Ectodermal cell (in vitro differentiated cells): Measurements from ENCODE around the gene TBC1D3K. TPM values are rescaled to one million over a fixed set of nuclear protein-coding genes. Genes with fewer than 3 reads are reported as not detected.
"Not testable (repeated sequence)": the region's sequence is repeated elsewhere in the genome, so short reads cannot be mapped to it uniquely, and the experiment has no call there.

Experiments
- H3K27ac ChIP-seq: 2 replicates; pipeline ENCODE4 v1.7.0; 2013; ENCODE audit warnings: mild to moderate bottlenecking, low read depth, low read length; ENCODE audit not compliant: insufficient read depth, poor library complexity, severe bottlenecking
- H3K27me3 ChIP-seq: 2 replicates; pipeline ENCODE4 v1.7.0; 2013; ENCODE audit warnings: mild to moderate bottlenecking, low read length; ENCODE audit not compliant: insufficient read depth, control insufficient read depth, poor library complexity, severe bottlenecking
- H3K36me3 ChIP-seq: one replicate; pipeline ENCODE4 v1.7.0; 2013; ENCODE audit warnings: low read length; ENCODE audit not compliant: control insufficient read depth, insufficient read depth
- H3K4me1 ChIP-seq: one replicate; pipeline ENCODE4 v1.7.0; 2013; ENCODE audit warnings: low read length; ENCODE audit not compliant: control insufficient read depth, insufficient read depth
- H3K4me3 ChIP-seq: 2 replicates; pipeline ENCODE4 v1.7.0; 2013; ENCODE audit warnings: low read depth, low read length, control low read depth; ENCODE audit not compliant: insufficient read depth
- H3K9me3 ChIP-seq: 2 replicates; pipeline ENCODE4 v1.7.0; 2013; ENCODE audit warnings: mild to moderate bottlenecking, low read length, moderate library complexity; ENCODE audit not compliant: control insufficient read depth
- WGBS, 2 experiments: methylation state at CpG; one replicate each; pipeline ENCODE4 v1.1.7; 2013; ENCODE audit warnings: missing lambda C conversion rate in 2 of 2; 5-methylcytosine and 5-hydroxymethylcytosine counted together
- polyA plus RNA-seq, 4 experiments: library from polyadenylated mRNA; stranded (reverse); fragments of 50-300 nt; gene quantifications; one replicate each; pipeline ENCODE4 v1.2.3, GENCODE V29; 2013

The TBC1D3K gene
- polyA plus RNA-seq (2013, experiment 1 of 4): not detected
- polyA plus RNA-seq (2013, experiment 2 of 4): not detected
- polyA plus RNA-seq (2013, experiment 3 of 4): not detected
- polyA plus RNA-seq (2013, experiment 4 of 4): not detected

- H3K27me3 ChIP-seq, H3K9me3 ChIP-seq, H3K4me3 ChIP-seq, H3K27ac ChIP-seq, H3K36me3 ChIP-seq, H3K4me1 ChIP-seq: not testable (repeated sequence)
- WGBS, 2 experiments: no CpG with 5 or more reads among the region's 10 CpGs
Observed at GRCh38 chr17:37924115-37924514, at the start of gene TBC1D3K. TBC1D3K (plus strand) TSS chr17:37924415; CDS start chr17:37926000, 1,585 bp downstream.

DNA sequence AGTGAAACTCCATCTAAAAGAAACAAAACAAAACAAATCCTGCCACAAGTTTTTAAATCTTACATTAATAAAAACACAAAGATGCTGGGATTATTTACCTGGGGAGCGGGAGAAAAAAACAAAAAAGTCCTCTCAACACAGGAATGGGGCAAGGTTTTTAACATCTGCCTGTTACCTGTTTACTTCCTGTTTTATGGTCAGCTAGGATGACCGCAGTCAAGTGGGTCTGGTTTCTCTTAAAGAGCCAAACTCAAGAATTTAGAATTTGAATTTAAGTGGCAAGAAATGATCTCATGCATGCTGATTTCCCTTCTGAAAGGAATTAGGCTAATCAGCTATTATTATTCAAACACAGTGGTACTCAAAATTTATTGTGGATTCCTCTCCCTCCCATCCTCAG is 39.7 kb upstream of the TBC1D3K start:
- 84 to 100% methylated on average over 2 of the region's 2 CpGs for WGBS, 2 experiments
- no peaks in the 10 kb centered on the region for H3K4me1 ChIP-seq
- H3K27me3 ChIP-seq: no peaks in the 10 kb centered on the region
- H3K9me3 ChIP-seq: no peaks in the 10 kb centered on the region
- no peak overlapping the region for H3K4me3 ChIP-seq
- no peaks in the 10 kb centered on the region for H3K36me3 ChIP-seq
- H3K27ac ChIP-seq: no peak overlapping the region

- Histone ChIP-seq H3K4me3 (no peak overlapping the region), H3K27me3 (no peaks in the 10 kb centered on the region), H3K9me3 (no peaks in the 10 kb centered on the region), H3K36me3 (no peaks in the 10 kb centered on the region), H3K4me1 (no peaks in the 10 kb centered on the region), H3K27ac (no peak overlapping the region)
- WGBS, 2 experiments: 89 to 90% methylated on average over 2 to 3 of the region's 5 CpGs
Observed at GRCh38 chr17:37885136-37885535, 39.1 kb upstream of the TBC1D3K start.

DNA sequence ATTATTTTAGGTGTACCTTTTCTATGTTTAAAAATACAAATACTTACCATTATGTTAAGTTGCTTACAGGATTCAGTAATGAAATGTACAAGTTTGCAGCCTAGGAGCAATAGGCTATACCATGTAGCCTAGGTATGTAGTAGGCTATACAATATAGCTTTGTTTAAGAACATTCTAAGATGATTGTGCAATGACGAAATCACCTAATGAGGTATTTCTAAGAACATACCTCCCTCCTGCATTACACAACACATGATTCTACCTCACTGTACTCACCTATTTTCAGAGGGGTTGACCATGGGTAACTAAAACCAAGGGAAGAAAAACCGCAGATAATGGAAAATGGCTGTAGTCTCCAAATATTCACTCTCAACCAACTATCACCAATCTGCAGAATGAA is 35.3 kb upstream of the TBC1D3K start:
- Histone ChIP-seq H3K27ac (no peak overlapping the region), H3K9me3 (no peaks in the 10 kb centered on the region), H3K4me3 (no peak overlapping the region), H3K4me1 (no peaks in the 10 kb centered on the region), H3K27me3 (no peaks in the 10 kb centered on the region), H3K36me3 (no peaks in the 10 kb centered on the region)
- WGBS, 2 experiments: 90 to 94% methylated on average over 2 of the region's 2 CpGs

DNA sequence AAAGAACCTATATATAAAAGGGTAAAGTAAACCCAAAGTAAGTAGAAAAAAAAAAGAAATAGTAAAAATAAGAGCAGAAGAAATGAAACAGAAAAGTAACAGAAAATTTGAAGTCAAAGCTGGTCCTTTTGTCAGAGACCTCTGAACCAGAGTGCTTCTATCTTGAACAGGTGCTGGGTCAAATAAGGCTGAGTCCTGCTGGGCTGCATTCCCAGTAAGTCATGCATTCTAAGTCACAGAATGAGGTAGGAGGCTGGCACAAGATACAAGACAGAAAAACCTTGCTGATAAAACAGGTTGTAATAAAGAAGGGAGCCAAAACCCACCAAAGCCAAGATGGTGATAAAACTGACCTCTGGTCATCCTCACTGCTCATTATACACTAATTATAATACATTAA is 27.3 kb upstream of the TBC1D3K start:
- not testable (repeated sequence) for H3K36me3 ChIP-seq, H3K27me3 ChIP-seq, H3K4me3 ChIP-seq, H3K4me1 ChIP-seq, H3K9me3 ChIP-seq, H3K27ac ChIP-seq
